Loucy (cell line): ENCODE results near the gene ACTRT3.

Source experiments
- CTCF ChIP-seq: fragments of 200-600 bp; sonication (generic); conservative IDR thresholded peaks from 2 replicates; pipeline ENCODE4 v1.5.1; 2014; ENCODE audit warnings: mild to moderate bottlenecking, antibody characterized with exemption, low read length
- EZH2phosphoT487 ChIP-seq: fragments of 200-600 bp; IDR thresholded peaks from 2 replicates; pipeline ENCODE4 v1.6.1; 2018; ENCODE audit warnings: antibody characterized with exemption, mild to moderate bottlenecking, moderate library complexity, borderline replicate concordance

- TF ChIP-seq CTCF = no peak
- TF ChIP-seq EZH2phosphoT487 = no peak
These were observed 49.0 kb upstream of the ACTRT3 start for GRCh38 chr3:169818316-169818715.
